K562 (cell line): ENCODE measurements around the gene NUP214. TPM values are rescaled to one million over a fixed set of nuclear protein-coding genes. Genes with fewer than 3 reads are reported as not detected.
A peak's percentile ranks its signal among the peaks of the same experiment; 100 is the strongest.

ENCODE experiments used
- ATAC-seq: fragments of 200-7000 bp; cut with Tn5 transposase; 3 replicates; pipeline ENCODE4 v1.9.1; 2020; ENCODE audit warnings: moderate library complexity
- BruUV-seq: library from RNA; stranded (reverse); fragments of 400-500 nt; replicated peaks from 2 replicates; lab custom pipeline; 2021; lab: Mats Ljungman, UMichigan
- CTCF ChIA-PET: fragments of 300-600 bp; formaldehyde crosslinking; extraction: SDS; loops from one replicate; lab custom pipeline; 2021; ENCODE audit warnings: low intra/inter-chr PET ratio; lab: Yijun Ruan, JAX
- POLR2A ChIA-PET: fragments of 300-600, 350-650 bp; sonication (Branson Sonifier 250); formaldehyde crosslinking; extraction: SDS; loops from one replicate; lab custom pipeline; 2021; ENCODE audit warnings: antibody characterized with exemption, inconsistent platforms; lab: Yijun Ruan, JAX
- DNase-seq, 4 experiments: peaks; one replicate each; pipeline versions ENCODE4 v3.0.0 to v3.0.0-alpha.2; 2011 to 2018; ENCODE audit warnings: low spot score in 3 of 4, mixed read lengths in 3 of 4; ENCODE audit errors: extremely low read depth in 1 of 4
- FAIRE-seq: peaks from 2 replicates; lab custom pipeline; 2011; peaks lifted over from hg19 to GRCh38; lab: Jason Lieb, UNC
- H2AFZ ChIP-seq: 2 replicates; pipeline ENCODE4 v1.6.0; 2011; ENCODE audit warnings: low read depth, low read length, control low read depth, inconsistent platforms
- H3K27ac ChIP-seq: fragments of 200-600 bp; 3 replicates; pipeline ENCODE4 v1.8.0; 2011; ENCODE audit warnings: low read depth, mild to moderate bottlenecking, control low read depth, inconsistent platforms, low read length, moderate library complexity, mixed read lengths; ENCODE audit errors: extremely low read depth
- H3K27me3 ChIP-seq, 2 experiments: fragments of 300-600 bp in 1 of 2; 2 replicates in 1 of 2; 3 replicates in 1 of 2; pipeline versions ENCODE4 v1.6.0 to v1.8.0; 2011; ENCODE audit warnings: inconsistent platforms in 2 of 2, low read length in 2 of 2, mild to moderate bottlenecking in 1 of 2, mixed read lengths in 1 of 2, moderate library complexity in 1 of 2; ENCODE audit not compliant: control insufficient read depth in 2 of 2, insufficient read depth in 2 of 2
- H3K36me3 ChIP-seq: fragments of 300-600 bp; 3 replicates; pipeline ENCODE4 v1.8.0; 2011; ENCODE audit warnings: mild to moderate bottlenecking, low read length, inconsistent platforms; ENCODE audit not compliant: control insufficient read depth, insufficient read depth
- H3K4me1 ChIP-seq, 2 experiments: fragments of 200-600 bp in 1 of 2; replicated peaks in 1 of 2; 2 replicates in 1 of 2; 3 replicates in 1 of 2; pipeline versions ENCODE4 v1.5.1 to v1.8.0; 2011; ENCODE audit warnings: inconsistent platforms in 2 of 2, low read length in 2 of 2, mild to moderate bottlenecking in 1 of 2, mixed read lengths in 1 of 2, moderate library complexity in 1 of 2; ENCODE audit not compliant: control insufficient read depth in 2 of 2, insufficient read depth in 2 of 2
- H3K4me2 ChIP-seq: 2 replicates; pipeline ENCODE4 v1.6.1; 2011; ENCODE audit warnings: low read length, control low read depth, inconsistent platforms, mixed read lengths; ENCODE audit not compliant: insufficient read depth
- H3K4me3 ChIP-seq: fragments of 200-600 bp; sonication (generic), shearing (Covaris generic); 2 replicates; pipeline ENCODE4 v1.5.1; 2016; ENCODE audit warnings: control low read depth, inconsistent platforms
- H3K79me2 ChIP-seq: fragments of 200-600 bp; 3 replicates; pipeline ENCODE4 v1.8.0; 2011; ENCODE audit warnings: low read length, inconsistent platforms; ENCODE audit not compliant: control insufficient read depth, insufficient read depth
- H3K9ac ChIP-seq, 2 experiments: 2 replicates each; pipeline versions ENCODE4 v1.6.0 to v1.6.1; 2011; ENCODE audit warnings: low read depth in 2 of 2, low read length in 2 of 2, control low read depth in 1 of 2, inconsistent platforms in 1 of 2, mild to moderate bottlenecking in 1 of 2, mixed read lengths in 1 of 2; ENCODE audit not compliant: insufficient read depth in 1 of 2
- H3K9me1 ChIP-seq: one replicate; pipeline ENCODE4 v1.6.0; 2011; ENCODE audit warnings: inconsistent platforms, mild to moderate bottlenecking, low read length, moderate library complexity; ENCODE audit not compliant: control insufficient read depth, insufficient read depth
- H3K9me3 ChIP-seq: replicated peaks from 2 replicates; pipeline ENCODE4 v1.5.1; 2011; ENCODE audit warnings: low read depth, low read length, inconsistent platforms; ENCODE audit not compliant: control insufficient read depth, insufficient read depth
- H4K20me1 ChIP-seq: replicated peaks from 2 replicates; pipeline ENCODE4 v1.6.1; 2011; ENCODE audit warnings: low read length, inconsistent platforms, mixed read lengths; ENCODE audit not compliant: control insufficient read depth, insufficient read depth
- BRF1 ChIP-seq: IDR thresholded peaks from 3 replicates; pipeline ENCODE4 v1.6.1; 2011; ENCODE audit warnings: borderline replicate concordance, mild to moderate bottlenecking; ENCODE audit not compliant: insufficient read length; ENCODE audit errors: extremely low read depth
- CAMTA2 ChIP-seq: fragments of 250-450 bp; sonication (Bioruptor Pico); conservative IDR thresholded peaks from 2 replicates; pipeline ENCODE4 v1.5.1; 2022
- EP400 ChIP-seq: fragments of 450-650 bp; IDR thresholded peaks from 2 replicates; pipeline ENCODE4 v1.6.1; 2017; ENCODE audit warnings: antibody characterized with exemption, mild to moderate bottlenecking, moderate library complexity
- FIP1L1 ChIP-seq: fragments of 200-400 bp; formaldehyde crosslinking; IDR thresholded peaks from 2 replicates; pipeline ENCODE4 v1.6.1; 2018; ENCODE audit warnings: mild to moderate bottlenecking, low read depth, low read length; ENCODE audit not compliant: poor library complexity, severe bottlenecking
- HCFC1 ChIP-seq: IDR thresholded peaks from 2 replicates; pipeline ENCODE4 v1.6.1; 2012; ENCODE audit warnings: low read depth, low read length, improper control_type of control experiment
- HMGXB4 ChIP-seq: sonication (generic); formaldehyde crosslinking; IDR thresholded peaks from 2 replicates; pipeline ENCODE4 v1.8.1; 2023; ENCODE audit warnings: mild to moderate bottlenecking, missing genetic modification reagents
- JUND ChIP-seq, 2 experiments: IDR thresholded peaks; 2 replicates in 1 of 2; 3 replicates in 1 of 2; pipeline ENCODE4 v1.6.1; 2011; ENCODE audit warnings: borderline replicate concordance in 2 of 2, low read depth in 2 of 2, low read length in 2 of 2, improper control_type of control experiment in 1 of 2, missing biosample characterization in 1 of 2, missing genetic modification characterization in 1 of 2, missing genetic modification reagents in 1 of 2
- NFIC ChIP-seq: fragments of 450-650 bp; IDR thresholded peaks from 2 replicates; pipeline ENCODE4 v1.6.1; 2017; ENCODE audit warnings: mild to moderate bottlenecking, inconsistent platforms
- RBM17 ChIP-seq: fragments of 200-400 bp; formaldehyde crosslinking; IDR thresholded peaks from 2 replicates; pipeline ENCODE4 v1.6.1; 2017; ENCODE audit warnings: low read depth, mild to moderate bottlenecking, low read length, borderline replicate concordance
- ZNF445 ChIP-seq: fragments of 250-450 bp; sonication (Bioruptor Pico); IDR thresholded peaks from 2 replicates; pipeline ENCODE4 v1.4.0; 2020; ENCODE audit warnings: low read depth, mild to moderate bottlenecking, moderate library complexity
- ZNF551 ChIP-seq: fragments of 250-450 bp; sonication (Bioruptor Pico); IDR thresholded peaks from 2 replicates; pipeline ENCODE4 v1.5.0; 2021; ENCODE audit warnings: mild to moderate bottlenecking, moderate library complexity
- WGBS: fragments of 100-300 bp; shearing (Covaris generic); methylation state at CpG from one replicate; pipeline ENCODE4 v1.1.6; 2016; ENCODE audit warnings: low coverage, mixed read lengths; ENCODE audit not compliant: insufficient coverage; ENCODE audit errors: missing lambda C conversion rate; 5-methylcytosine and 5-hydroxymethylcytosine counted together
- in situ Hi-C: fragments of 300-500 bp; cut with MboI; formaldehyde crosslinking; loops from 4 replicates; pipeline ENCODE4 v1.15.0; 2018; ENCODE audit warnings: inconsistent platforms, mixed read lengths
- intact Hi-C: fragments of 100-400 bp; cut with micrococcal nuclease; formaldehyde crosslinking; loops from 2 replicates; pipeline ENCODE4 v1.14.2; 2022
- polyA plus RNA-seq, 8 experiments: library from polyadenylated mRNA; depleted of rRNA in 4 of 8; stranded (reverse) in 5 of 8; unstranded in 3 of 8; fragments of >200 nt; fragmentation: Nextera tagmentation in 2 of 8; fragmentation: Illumina TruSeq in 1 of 8; extraction: Ambion mirVana in 2 of 8; extraction: Trizol in 1 of 8; gene quantifications; 2 replicates each; pipeline versions ENCODE4 v1.2.1 to v1.2.3, GENCODE V29; 2011 to 2014; ENCODE audit warnings: inconsistent platforms in 1 of 8, missing spikeins in 1 of 8
- total RNA-seq, 7 experiments: library from RNA; depleted of rRNA in 6 of 7; stranded (reverse); fragments of >200 nt in 6 of 7; fragmentation: Illumina TruSeq in 2 of 7; extraction: Trizol in 2 of 7; gene quantifications; 2 replicates each; pipeline versions ENCODE4 v1.2.1 to v1.2.3, GENCODE V29; 2011 to 2021; ENCODE audit warnings: low replicate concordance in 1 of 7

The NUP214 gene
- total and polyA plus RNA-seq, 9 of the 15 experiments (the other 6 are each of a cell fraction or from before 2014, with no cell fraction given): 56.9 to 332 (median 97.1) TPM

- FAIRE-seq (no peak), ATAC-seq (peak; percentile 15), DNase-seq (peak; percentile 92 to 98 (median 96))
- peak overlapping the region; percentile 75 for H3K27ac ChIP-seq
- no TSS peak for BruUV-seq
- WGBS: 2% methylated on average over 60 of the region's 60 CpGs
- peak overlapping the region; percentile 83 to 93 for H3K9ac ChIP-seq
- peaks cover 54% of the 10 kb centered on the region for H3K79me2 ChIP-seq
- CTCF ChIA-PET: interaction anchor here (1.5 kb wide), 1 partner anchor 98 kb away, joined by 4 read pairs; no protein-coding TSS in a partner anchor
- H3K9me1 ChIP-seq: peaks cover 11% of the 10 kb centered on the region
- POLR2A ChIA-PET: interaction anchor here (0.6 to 14.6 kb wide), 10 partner anchors 9 to 143 kb away, joined by 3 to 338 read pairs (median 5); no protein-coding TSS in a partner anchor
- H2AFZ ChIP-seq: peak overlapping the region; percentile 90
- peak overlapping the region; percentile 65 for H3K4me3 ChIP-seq
- intact Hi-C loops: loop anchor here (5.0 kb wide), 1 partner anchor 165 kb away; no protein-coding TSS in a partner anchor
- H4K20me1 ChIP-seq: no peaks in the 10 kb centered on the region
- TF ChIP-seq HCFC1: 0 out of 2 replicates have a peak, but pooled peaks have one; percentile 12
- no peak for TF ChIP-seq CAMTA2 (CRISPR knock-in tag)
- TF ChIP-seq NFIC: no peak
- peaks cover 39 to 74% of the 10 kb centered on the region in 2 experiments for H3K4me1 ChIP-seq
- H3K36me3 ChIP-seq: peaks cover 15% of the 10 kb centered on the region; the same call in 2 of the 3 replicates
- H3K27me3 ChIP-seq: peaks cover under 1 to 8% of the 10 kb centered on the region in 2 experiments; a peak in 3 of 5 replicates
- H3K9me3 ChIP-seq: no peaks in the 10 kb centered on the region
- in situ Hi-C loops: no loop called here
- peak overlapping the region; percentile 95; the same call in 1 of the 2 replicates for H3K4me2 ChIP-seq
Measured at GRCh38 chr9:131276891-131277286, 151.5 kb downstream of the NUP214 start.

- Histone ChIP-seq H3K4me2 (peak overlapping the region; percentile 95; the same call in 1 of the 2 replicates), H3K9ac (peak overlapping the region; percentile 83 to 93), H3K79me2 (peaks cover 49% of the 10 kb centered on the region), H3K4me3 (peak overlapping the region; percentile 65), H4K20me1 (no peaks in the 10 kb centered on the region), H3K9me3 (no peaks in the 10 kb centered on the region), H3K9me1 (peaks cover 8% of the 10 kb centered on the region), H3K27ac (peak overlapping the region; percentile 75), H3K4me1 (peaks cover 34 to 73% of the 10 kb centered on the region in 2 experiments), H3K27me3 (peaks cover 3 to 13% of the 10 kb centered on the region in 2 experiments; a peak in 3 of 5 replicates), H3K36me3 (peaks cover 10% of the 10 kb centered on the region; the same call in 2 of the 3 replicates), H2AFZ (peak overlapping the region; percentile 90)
- peak; percentile 84 to 99 (median 95) for DNase-seq
- no peak for FAIRE-seq
- in situ Hi-C loops: no loop called here
- WGBS: 1% methylated on average over 78 of the region's 78 CpGs
- ChIA-PET POLR2A (interaction anchor here (0.6 to 14.6 kb wide), 13 partner anchors 7 to 165 kb away, joined by 3 to 338 read pairs (median 5); no protein-coding TSS in a partner anchor), CTCF (interaction anchor here (0.6 to 1.5 kb wide), 2 partner anchors 74 to 99 kb away, joined by 3 to 4 read pairs; no protein-coding TSS in a partner anchor)
- peak; percentile 15 for ATAC-seq
- intact Hi-C loops: loop anchor here (5.0 kb wide), 1 partner anchor 165 kb away; no protein-coding TSS in a partner anchor
- no TSS peak for BruUV-seq
- TF ChIP-seq RBM17 (no peak), ZNF551 (CRISPR knock-in tag) (no peak), FIP1L1 (no peak), JUND (IDR thresholded peaks at IDR 0.05; ENCODE audit: borderline replicate concordance, low read depth, low read length) (peak; percentile 20; the same call in 1 of the 2 replicates), JUND (tag; IDR thresholded peaks at IDR 0.05; ENCODE audit: borderline replicate concordance, low read depth, low read length) (no peak), ZNF445 (CRISPR knock-in tag) (no peak), HMGXB4 (CRISPR knock-in tag) (peak; percentile 89; the same call in 1 of the 2 replicates), BRF1 (no peak), EP400 (no peak)
Measured at GRCh38 chr9:131277287-131277909, 152.0 kb downstream of the NUP214 start.
